Endothelial cell of umbilical vein (primary cell): ENCODE data around the gene NT5M. TPM values are rescaled to one million over a fixed set of nuclear protein-coding genes. Genes with fewer than 3 reads are reported as not detected.

ENCODE experiments used
- BruUV-seq: library from RNA; stranded (reverse); fragments of 400-500 nt; replicated peaks from 2 replicates; lab custom pipeline; 2021; lab: Mats Ljungman, UMichigan
- CTCF ChIA-PET: fragments of 300-600, 350-600 bp; sonication (Branson Sonifier 250); formaldehyde crosslinking; loops from one replicate; lab custom pipeline; 2021; ENCODE audit warnings: antibody characterized with exemption, inconsistent platforms; lab: Charles Lee
- POLR2A ChIA-PET: fragments of 300-600, 350-600 bp; sonication (Branson Sonifier 250); formaldehyde crosslinking; loops from one replicate; lab custom pipeline; 2021; ENCODE audit warnings: antibody characterized with exemption, inconsistent platforms; lab: Charles Lee
- DNase-seq: peaks from one replicate; pipeline ENCODE4 v3.0.0-alpha.2; 2011; ENCODE audit warnings: low read depth, low spot score
- FAIRE-seq: peaks from 2 replicates; lab custom pipeline; 2011; peaks lifted over from hg19 to GRCh38; lab: Jason Lieb, UNC
- H2AFZ ChIP-seq: 2 replicates; pipeline ENCODE4 v1.6.0; 2012; ENCODE audit warnings: low read depth, low read length, control low read depth, inconsistent platforms
- H3K27ac ChIP-seq: 2 replicates; pipeline ENCODE4 v1.5.1; 2011; ENCODE audit warnings: low read depth, mild to moderate bottlenecking, control low read depth, low read length, moderate library complexity; ENCODE audit not compliant: insufficient read depth
- H3K27me3 ChIP-seq, 2 experiments: 2 replicates each; pipeline versions ENCODE4 v1.6.0 to v1.6.1; 2011; ENCODE audit warnings: low read length in 2 of 2, mixed read lengths in 1 of 2; ENCODE audit not compliant: control insufficient read depth in 2 of 2, insufficient read depth in 2 of 2
- H3K36me3 ChIP-seq, 2 experiments: 2 replicates in 1 of 2; 3 replicates in 1 of 2; pipeline ENCODE4 v1.5.1; 2011; ENCODE audit warnings: low read length in 2 of 2, mild to moderate bottlenecking in 1 of 2, moderate library complexity in 1 of 2; ENCODE audit not compliant: control insufficient read depth in 2 of 2, insufficient read depth in 2 of 2; ENCODE audit errors: extremely low read depth in 1 of 2
- H3K4me1 ChIP-seq: 3 replicates; pipeline ENCODE4 v1.5.1; 2011; ENCODE audit warnings: mild to moderate bottlenecking, low read length; ENCODE audit not compliant: control insufficient read depth, insufficient read depth; ENCODE audit errors: extremely low read depth
- H3K4me2 ChIP-seq: 2 replicates; pipeline ENCODE4 v1.6.1; 2011; ENCODE audit warnings: low read length, control low read depth, mixed read lengths; ENCODE audit not compliant: insufficient read depth
- H3K4me3 ChIP-seq, 3 experiments: fragments of 200-600 bp in 1 of 3; sonication (generic), shearing (Covaris generic) in 1 of 3; replicated peaks in 1 of 3; 2 replicates each; pipeline ENCODE4 v1.5.1; 2011 to 2016; ENCODE audit warnings: control low read depth in 3 of 3, low read length in 3 of 3, mild to moderate bottlenecking in 2 of 3, inconsistent platforms in 1 of 3, low read depth in 1 of 3, moderate library complexity in 1 of 3; ENCODE audit not compliant: insufficient read depth in 1 of 3
- H3K79me2 ChIP-seq: 2 replicates; pipeline ENCODE4 v1.6.0; 2012; ENCODE audit warnings: low read length, inconsistent platforms; ENCODE audit not compliant: control insufficient read depth, insufficient read depth
- H3K9ac ChIP-seq: replicated peaks from 2 replicates; pipeline ENCODE3; 2011; ENCODE audit warnings: low read length, control low read depth; ENCODE audit not compliant: insufficient read depth; ENCODE audit errors: extremely low read depth
- H3K9me1 ChIP-seq: replicated peaks from 3 replicates; pipeline ENCODE4 v1.6.0; 2011; ENCODE audit warnings: mild to moderate bottlenecking, low read length; ENCODE audit not compliant: control insufficient read depth, insufficient read depth; ENCODE audit errors: extremely low read depth
- H3K9me3 ChIP-seq: replicated peaks from 2 replicates; pipeline ENCODE4 v1.5.1; 2012; ENCODE audit warnings: low read length, inconsistent platforms; ENCODE audit not compliant: control insufficient read depth, insufficient read depth
- H4K20me1 ChIP-seq: replicated peaks from 2 replicates; pipeline ENCODE3; 2011; ENCODE audit warnings: mild to moderate bottlenecking, low read length; ENCODE audit not compliant: control insufficient read depth, insufficient read depth; ENCODE audit errors: extremely low read depth
- CTCF ChIP-seq, 2 donors: IDR thresholded peaks; 1 replicate in 1 of 2; 2 replicates in 1 of 2; pipeline ENCODE4 v1.5.1; 2011; ENCODE audit warnings: low read length in 2 of 2, mild to moderate bottlenecking in 2 of 2, moderate library complexity in 2 of 2, control low read depth in 1 of 2, inconsistent platforms in 1 of 2, low read depth in 1 of 2; ENCODE audit not compliant: insufficient read depth in 1 of 2; ENCODE audit errors: extremely low read depth in 1 of 2
- EZH2 ChIP-seq: IDR thresholded peaks from 2 replicates; pipeline ENCODE4 v1.6.1; 2012; ENCODE audit warnings: borderline replicate concordance, low read depth, mild to moderate bottlenecking, moderate library complexity, low read length, inconsistent platforms; ENCODE audit not compliant: severe bottlenecking
- JUN ChIP-seq: IDR thresholded peaks from 2 replicates; pipeline ENCODE4 v1.6.1; 2011; ENCODE audit warnings: borderline replicate concordance, low read depth; ENCODE audit not compliant: insufficient read length, insufficient read depth
- dilution Hi-C: fragments of 300-500 bp; cut with MboI; formaldehyde crosslinking; loops from one replicate; pipeline ENCODE4 v1.15.0; 2019; ENCODE audit warnings: low sequenced_read_pairs; ENCODE audit not compliant: extremely low pct_ligation_motif_present
- intact Hi-C: fragments of 100-400 bp; cut with micrococcal nuclease; formaldehyde crosslinking; loops from one replicate; pipeline ENCODE4 v1.10.0; 2022
- polyA plus RNA-seq, 4 experiments: library from polyadenylated mRNA; depleted of rRNA in 3 of 4; stranded (reverse) in 3 of 4; unstranded in 1 of 4; fragments of >200 nt; gene quantifications; 2 replicates each; pipeline versions ENCODE4 v1.2.1 to v1.2.3, GENCODE V29; 2011 to 2012; ENCODE audit warnings: missing spikeins in 1 of 4
- total RNA-seq: library from RNA; stranded (reverse); gene quantifications from 2 replicates; pipeline ENCODE4 v1.2.3, GENCODE V29; 2021

Gene NT5M
- total and polyA plus RNA-seq, 2 donors (not counting 3 experiments of a cell fraction or from before 2014, with no cell fraction given), result 0.91 to 3.0 TPM

GRCh38 chr17:17347234-17347955 is 44.2 kb downstream of the NT5M start:
- CTCF ChIA-PET, result interaction anchor here (0.6 to 1.2 kb wide), 3 partner anchors 12 to 464 kb away, joined by 3 read pairs; no protein-coding TSS in a partner anchor
- no peak for TF ChIP-seq EZH2
- TF ChIP-seq CTCF (IDR thresholded peaks at IDR 0.05; ENCODE audit: extremely low read depth in 1 of 2, insufficient read depth in 1 of 2, low read depth in 1 of 2, low read length in 2 of 2), result no peak
- TF ChIP-seq JUN, result no peak
- intact Hi-C loops (no loop called here), dilution Hi-C loops (no loop called here)
- POLR2A ChIA-PET, result no interaction called here
- Histone ChIP-seq H3K4me2 (no peak overlapping the region), H2AFZ (no peak overlapping the region), H3K27ac (no peak overlapping the region), H4K20me1 (no peaks in the 10 kb centered on the region), H3K9ac (no peak overlapping the region), H3K4me1 (peaks cover 10% of the 10 kb centered on the region), H3K4me3 (no peak overlapping the region), H3K27me3 (no peaks in the 10 kb centered on the region), H3K9me1 (no peaks in the 10 kb centered on the region), H3K79me2 (no peaks in the 10 kb centered on the region), H3K9me3 (no peaks in the 10 kb centered on the region), H3K36me3 (no peaks in the 10 kb centered on the region)
- no TSS peak for BruUV-seq
- FAIRE-seq (no peak), DNase-seq (no peak)
